Gastrocnemius medialis (tissue), 4 donors: ENCODE results near the gene ATOH8. TPM values are rescaled to one million over a fixed set of nuclear protein-coding genes. Genes with fewer than 3 reads are reported as not detected.

Source experiments
- ATAC-seq, 2 donors: fragments of 150-250 bp; one replicate each; pipeline ENCODE4 v1.9.1; 2016
- DNase-seq, 2 donors: peaks; one replicate each; pipeline ENCODE4 v3.0.0-alpha.2; 2019
- H3K27ac ChIP-seq, 4 donors: fragments of 200-600 bp; sonication (generic); 1 replicate in 1 of 4; 2 replicates in 3 of 4; pipeline ENCODE4 v1.5.1; 2016 to 2018; ENCODE audit warnings: mild to moderate bottlenecking in 2 of 4, moderate library complexity in 1 of 4
- H3K27me3 ChIP-seq, 3 donors: fragments of 200-600 bp; sonication (generic) in 2 of 3; 1 replicate in 1 of 3; 2 replicates in 2 of 3; pipeline versions ENCODE4 v1.5.1 to v1.6.0; 2016 to 2019; ENCODE audit warnings: mild to moderate bottlenecking in 1 of 3, moderate library complexity in 1 of 3
- H3K36me3 ChIP-seq, 2 donors: fragments of 200-600 bp; sonication (generic) in 1 of 2; one replicate each; pipeline ENCODE4 v1.5.1; 2017 to 2018
- H3K4me1 ChIP-seq, 2 donors: fragments of 200-600 bp; sonication (generic) in 1 of 2; one replicate each; pipeline ENCODE4 v1.5.1; 2016 to 2017; ENCODE audit warnings: mild to moderate bottlenecking in 2 of 2
- H3K4me3 ChIP-seq, 4 donors: fragments of 200-600 bp; sonication (generic) in 3 of 4; 1 replicate in 1 of 4; 2 replicates in 3 of 4; pipeline ENCODE4 v1.5.1; 2016 to 2019; ENCODE audit warnings: mild to moderate bottlenecking in 2 of 4
- H3K9me3 ChIP-seq, 3 donors: fragments of 200-600 bp; sonication (generic) in 2 of 3; 1 replicate in 1 of 3; 2 replicates in 2 of 3; pipeline ENCODE4 v1.5.1; 2016 to 2019
- CTCF ChIP-seq, 5 experiments: fragments of 450-650 bp in 3 of 5; fragments of 200-600 bp in 2 of 5; sonication (generic) in 2 of 5; IDR thresholded peaks in 4 of 5; conservative IDR thresholded peaks in 1 of 5; 1 replicate in 4 of 5; 2 replicates in 1 of 5; pipeline ENCODE4 v1.5.1; 2016 to 2019; ENCODE audit warnings: antibody characterized with exemption in 5 of 5, mild to moderate bottlenecking in 3 of 5, moderate library complexity in 3 of 5
- POLR2A ChIP-seq, 2 donors: fragments of 450-650 bp; IDR thresholded peaks; one replicate each; pipeline ENCODE4 v1.6.1; 2017; ENCODE audit warnings: antibody characterized with exemption in 2 of 2, mild to moderate bottlenecking in 2 of 2, moderate library complexity in 2 of 2
- in situ Hi-C, 4 donors: fragments of 200-750 bp; cut with MboI; loops; one replicate each; pipeline versions ENCODE4 v1.15.0 to v1.8.0; 2017; ENCODE audit warnings: low sequenced_read_pairs in 4 of 4
- intact Hi-C: fragments of 100-400 bp; cut with DNase I; formaldehyde crosslinking; loops from one replicate; pipeline ENCODE4 v1.15.1; 2023; ENCODE audit warnings: low total_unique reads
- total RNA-seq, 4 donors: library from RNA; depleted of rRNA; stranded (reverse); fragments of >200 nt; gene quantifications; one replicate each; pipeline versions ENCODE4 v1.1.0 to v1.2.3, GENCODE V29; 2016

ATOH8 gene
- total RNA-seq, 4 donors from 2014 or later = 122 to 266 (median 150) TPM

GRCh38 chr2:85724731-85725181 lies 29.0 kb upstream of the ATOH8 start:
- TF ChIP-seq POLR2A (IDR thresholded peaks at IDR 0.05) (no peak), CTCF (IDR thresholded peaks at IDR 0.05 in 4 of 5, conservative IDR thresholded peaks at IDR 0.05 in 1 of 5) (no peak)
- no peak for ATAC-seq
- DNase-seq = no peak
- Histone ChIP-seq H3K4me1 (peaks cover 19 to 36% of the 10 kb centered on the region in 2 donors), H3K27ac (peak overlapping the region in 1 of 4 donors; percentile 23), H3K9me3 (no peaks in the 10 kb centered on the region), H3K4me3 (no peak overlapping the region), H3K27me3 (no peaks in the 10 kb centered on the region), H3K36me3 (no peaks in the 10 kb centered on the region)
- intact Hi-C loops (loop anchor here (5.0 to 10.0 kb wide), 2 partner anchors 160 to 358 kb away; partner anchors contain the start of gene ST3GAL5), in situ Hi-C loops (loop anchor here (5.0 to 10.0 kb wide), 5 partner anchors 87 to 358 kb away; no protein-coding TSS in a partner anchor)

GRCh38 chr2:85725451-85725850 lies 28.3 kb upstream of the ATOH8 start:
- in situ Hi-C loops (loop anchor here in 3 of 4 donors (5.0 to 10.0 kb wide), 4 partner anchors 87 to 91 kb away; no protein-coding TSS in a partner anchor), intact Hi-C loops (loop anchor here (5.0 to 10.0 kb wide), 2 partner anchors 159 to 357 kb away; partner anchors contain the start of gene ST3GAL5)
- H3K27ac ChIP-seq = peak overlapping the region in 1 of 4 donors; percentile 23
- H3K36me3 ChIP-seq = no peaks in the 10 kb centered on the region
- H3K4me1 ChIP-seq = peaks cover 21 to 37% of the 10 kb centered on the region in 2 donors
- ATAC-seq (no peak), DNase-seq (no peak)
- no peak overlapping the region for H3K4me3 ChIP-seq
- H3K9me3 ChIP-seq = no peaks in the 10 kb centered on the region
- no peak for TF ChIP-seq POLR2A (IDR thresholded peaks at IDR 0.05)
- TF ChIP-seq CTCF (IDR thresholded peaks at IDR 0.05 in 4 of 5, conservative IDR thresholded peaks at IDR 0.05 in 1 of 5) = no peak
- no peaks in the 10 kb centered on the region for H3K27me3 ChIP-seq

GRCh38 chr2:85727798-85728197 lies 26.0 kb upstream of the ATOH8 start:
- in situ Hi-C loops = loop anchor here in 3 of 4 donors (5.0 to 10.0 kb wide), 4 partner anchors 85 to 93 kb away; no protein-coding TSS in a partner anchor
- ATAC-seq (no peak), DNase-seq (peak in 1 of 2 donors; percentile 14)

GRCh38 chr2:85728342-85728741 lies 25.4 kb upstream of the ATOH8 start:
- Histone ChIP-seq H3K4me3 (no peak overlapping the region), H3K9me3 (no peaks in the 10 kb centered on the region), H3K36me3 (no peaks in the 10 kb centered on the region), H3K4me1 (peaks cover 41 to 46% of the 10 kb centered on the region in 2 donors), H3K27ac (peak overlapping the region; percentile 77 to 97 (median 80)), H3K27me3 (no peaks in the 10 kb centered on the region)
- TF ChIP-seq CTCF (IDR thresholded peaks at IDR 0.05 in 4 of 5, conservative IDR thresholded peaks at IDR 0.05 in 1 of 5) (no peak), POLR2A (IDR thresholded peaks at IDR 0.05) (no peak)
- ATAC-seq (no peak), DNase-seq (peak in 1 of 2 donors; percentile 10)
- intact Hi-C loops (loop anchor here (2.0 to 10.0 kb wide), 4 partner anchors 22 to 354 kb away; partner anchors contain the start of gene ST3GAL5), in situ Hi-C loops (loop anchor here in 3 of 4 donors (5.0 to 10.0 kb wide), 4 partner anchors 84 to 94 kb away; no protein-coding TSS in a partner anchor)

More at GRCh38 chr2:85727798-85728197, 26.0 kb upstream of the ATOH8 start:
- Histone ChIP-seq H3K4me1 (peaks cover 35 to 41% of the 10 kb centered on the region in 2 donors), H3K27me3 (no peaks in the 10 kb centered on the region), H3K36me3 (no peaks in the 10 kb centered on the region), H3K4me3 (no peak overlapping the region), H3K27ac (peak overlapping the region in 3 of 4 donors; percentile 77 to 97 (median 82)), H3K9me3 (no peaks in the 10 kb centered on the region)
- TF ChIP-seq CTCF (IDR thresholded peaks at IDR 0.05 in 4 of 5, conservative IDR thresholded peaks at IDR 0.05 in 1 of 5) = no peak
- TF ChIP-seq POLR2A (IDR thresholded peaks at IDR 0.05) = no peak
- intact Hi-C loops = loop anchor here (2.0 to 10.0 kb wide), 4 partner anchors 23 to 355 kb away; partner anchors contain the start of gene ST3GAL5
